OCI-LY7 (cell line): Measurements from ENCODE around the gene UAP1L1. TPM values are rescaled to one million over a fixed set of nuclear protein-coding genes. Genes with fewer than 3 reads are reported as not detected.

Experiments used
- BruUV-seq: library from RNA; stranded (reverse); fragments of 400-500 nt; replicated peaks from 2 replicates; lab custom pipeline; 2021; lab: Mats Ljungman, UMichigan
- CTCF ChIA-PET: fragments of 300-600 bp; sonication (Branson Sonifier 250); formaldehyde crosslinking; loops from one replicate; lab custom pipeline; 2022; ENCODE audit warnings: antibody characterized with exemption; ENCODE audit not compliant: unreplicated experiment; lab: Charles Lee
- POLR2A ChIA-PET: fragments of 300-600 bp; sonication (Branson Sonifier 250); formaldehyde crosslinking; loops from one replicate; lab custom pipeline; 2022; ENCODE audit warnings: antibody characterized with exemption; lab: Charles Lee
- DNase-seq: peaks from one replicate; pipeline ENCODE4 v3.0.0-alpha.2; 2015; ENCODE audit warnings: low spot score
- H2AFZ ChIP-seq: fragments of 200-600 bp; sonication (generic), shearing (Covaris generic); 2 replicates; pipeline ENCODE4 v1.6.1; 2014; ENCODE audit warnings: mild to moderate bottlenecking, antibody characterized with exemption, low read length, moderate library complexity
- H3K27ac ChIP-seq: fragments of 200-600 bp; sonication (generic); 2 replicates; pipeline ENCODE4 v1.5.1; 2014; ENCODE audit warnings: mixed run types, low read depth, mild to moderate bottlenecking, moderate library complexity, low read length, inconsistent platforms; ENCODE audit not compliant: poor library complexity, severe bottlenecking
- H3K36me3 ChIP-seq: fragments of 200-600 bp; sonication (generic); 2 replicates; pipeline ENCODE4 v1.6.1; 2014; ENCODE audit warnings: mild to moderate bottlenecking, antibody characterized with exemption, low read length, moderate library complexity, mixed read lengths; ENCODE audit not compliant: insufficient read depth
- H3K4me1 ChIP-seq: fragments of 200-600 bp; sonication (generic); 2 replicates; pipeline ENCODE4 v1.5.1; 2014; ENCODE audit warnings: mild to moderate bottlenecking, low read length; ENCODE audit not compliant: insufficient read depth, poor library complexity, severe bottlenecking
- H3K4me2 ChIP-seq: fragments of 200-600 bp; sonication (generic); 2 replicates; pipeline ENCODE4 v1.6.1; 2014; ENCODE audit warnings: mild to moderate bottlenecking, low read length
- H3K4me3 ChIP-seq: fragments of 200-600 bp; sonication (generic); 2 replicates; pipeline ENCODE4 v1.5.1; 2014; ENCODE audit warnings: mild to moderate bottlenecking, low read depth, low read length; ENCODE audit not compliant: poor library complexity, severe bottlenecking
- H3K79me2 ChIP-seq: fragments of 200-600 bp; sonication (generic); 2 replicates; pipeline ENCODE4 v1.6.1; 2016; ENCODE audit warnings: low read depth, mild to moderate bottlenecking, low read length, moderate library complexity, mixed read lengths; ENCODE audit not compliant: insufficient read depth
- H3K9me2 ChIP-seq: fragments of 200-600 bp; sonication (generic); 2 replicates; pipeline ENCODE4 v1.6.1; 2016; ENCODE audit warnings: mild to moderate bottlenecking, low read length, mixed read lengths; ENCODE audit not compliant: insufficient read depth
- H3K9me3 ChIP-seq: fragments of 200-600 bp; sonication (generic); 2 replicates; pipeline ENCODE4 v1.6.1; 2014; ENCODE audit warnings: mild to moderate bottlenecking, mixed run types, low read length, mixed read lengths
- H4K20me1 ChIP-seq: fragments of 200-600 bp; sonication (generic); 2 replicates; pipeline ENCODE4 v1.6.1; 2014; ENCODE audit warnings: mild to moderate bottlenecking, antibody characterized with exemption, low read length, moderate library complexity, mixed read lengths; ENCODE audit not compliant: insufficient read depth
- CTCF ChIP-seq: fragments of 200-600 bp; sonication (generic); conservative IDR thresholded peaks from 2 replicates; pipeline ENCODE4 v1.5.1; 2014; ENCODE audit warnings: mild to moderate bottlenecking, antibody characterized with exemption, low read length, moderate library complexity, mixed read lengths
- EZH2phosphoT487 ChIP-seq: fragments of 200-600 bp; sonication (generic); IDR thresholded peaks from 2 replicates; pipeline ENCODE4 v1.6.1; 2018; ENCODE audit warnings: low read depth, borderline replicate concordance, mild to moderate bottlenecking, mixed run types, antibody characterized with exemption, low read length, moderate library complexity, mixed read lengths
- intact Hi-C: fragments of 100-400 bp; cut with micrococcal nuclease; formaldehyde crosslinking; loops from one replicate; pipeline ENCODE4 v1.10.0; 2022; ENCODE audit not compliant: unreplicated experiment
- total RNA-seq, 2 experiments: library from RNA; depleted of rRNA in 1 of 2; stranded (reverse); fragments of >200 nt in 1 of 2; shearing (Covaris generic) in 1 of 2; gene quantifications; 2 replicates each; pipeline ENCODE4 v1.2.3, GENCODE V29; 2014 to 2022

The UAP1L1 gene
- total RNA-seq, 2 experiments from 2014 or later, result 5.7 to 16.7 TPM

- no peaks in the 10 kb centered on the region for H3K79me2 ChIP-seq
- no peaks in the 10 kb centered on the region for H3K4me1 ChIP-seq
- no peak overlapping the region for H3K27ac ChIP-seq
- no peak overlapping the region for H3K4me3 ChIP-seq
- H4K20me1 ChIP-seq, result no peaks in the 10 kb centered on the region
- DNase-seq, result no peak
- ChIA-PET POLR2A (no interaction called here), CTCF (interaction anchor here (0.6 kb wide), 1 partner anchor 17 kb away, joined by 4 read pairs; no protein-coding TSS in a partner anchor)
- TF ChIP-seq CTCF, result no peak
- TF ChIP-seq EZH2phosphoT487, result no peak
- no TSS peak for BruUV-seq
- H2AFZ ChIP-seq, result no peak overlapping the region
- H3K9me2 ChIP-seq, result no peaks in the 10 kb centered on the region
- no peaks in the 10 kb centered on the region for H3K9me3 ChIP-seq
- no peak overlapping the region for H3K4me2 ChIP-seq
- intact Hi-C loops, result no loop called here
- H3K36me3 ChIP-seq, result no peaks in the 10 kb centered on the region
These were observed 21.6 kb upstream of the UAP1L1 start for GRCh38 chr9:137055385-137056364.

- BruUV-seq, result no TSS peak
- TF ChIP-seq CTCF, result no peak
- no peak for TF ChIP-seq EZH2phosphoT487
- no peaks in the 10 kb centered on the region for H4K20me1 ChIP-seq
- H3K4me3 ChIP-seq, result no peak overlapping the region
- no peak for DNase-seq
- ChIA-PET POLR2A (no interaction called here), CTCF (interaction anchor here (0.6 kb wide), 1 partner anchor 18 kb away, joined by 4 read pairs; no protein-coding TSS in a partner anchor)
- H3K36me3 ChIP-seq, result no peaks in the 10 kb centered on the region
- H3K9me2 ChIP-seq, result no peaks in the 10 kb centered on the region
- no peak overlapping the region for H3K4me2 ChIP-seq
- intact Hi-C loops, result no loop called here
- H3K4me1 ChIP-seq, result no peaks in the 10 kb centered on the region
- no peaks in the 10 kb centered on the region for H3K9me3 ChIP-seq
- no peaks in the 10 kb centered on the region for H3K79me2 ChIP-seq
- no peak overlapping the region for H2AFZ ChIP-seq
- no peak overlapping the region for H3K27ac ChIP-seq
These were observed 20.4 kb upstream of the UAP1L1 start for GRCh38 chr9:137056739-137057415.
